Endodermal cell (in vitro differentiated cells): ENCODE measurements around the gene BLNK. TPM values are rescaled to one million over a fixed set of nuclear protein-coding genes. Genes with fewer than 3 reads are reported as not detected.

Source experiments
- DNase-seq: peaks from one replicate; pipeline ENCODE4 v3.0.0-alpha.2; 2017
- H3K27ac ChIP-seq: 2 replicates; pipeline ENCODE4 v1.5.1; 2013; ENCODE audit warnings: mild to moderate bottlenecking, low read depth, low read length, moderate library complexity
- H3K27me3 ChIP-seq: 2 replicates; pipeline ENCODE4 v1.6.1; 2013; ENCODE audit warnings: mild to moderate bottlenecking, low read length, moderate library complexity; ENCODE audit not compliant: insufficient read depth, control insufficient read depth, poor library complexity, severe bottlenecking
- H3K36me3 ChIP-seq: 2 replicates; pipeline ENCODE4 v1.7.0; 2013; ENCODE audit warnings: mild to moderate bottlenecking, low read length, moderate library complexity; ENCODE audit not compliant: control insufficient read depth, insufficient read depth
- H3K4me1 ChIP-seq: one replicate; pipeline ENCODE4 v1.7.0; 2013; ENCODE audit warnings: low read length; ENCODE audit not compliant: control insufficient read depth, insufficient read depth
- H3K4me3 ChIP-seq: 2 replicates; pipeline ENCODE4 v1.5.1; 2013; ENCODE audit warnings: mild to moderate bottlenecking, low read length, moderate library complexity
- H3K9ac ChIP-seq: 2 replicates; pipeline ENCODE4 v1.6.1; 2013; ENCODE audit warnings: mild to moderate bottlenecking, low read length, moderate library complexity; ENCODE audit not compliant: poor library complexity, severe bottlenecking; ENCODE audit errors: extremely low read depth
- H3K9me3 ChIP-seq: 2 replicates; pipeline ENCODE4 v1.6.1; 2013; ENCODE audit warnings: mild to moderate bottlenecking, low read length, moderate library complexity; ENCODE audit not compliant: control insufficient read depth
- H3K27ac Mint-ChIP-seq: 2 replicates; pipeline ENCODE4 v1.8.0; 2020; ENCODE audit warnings: mixed read lengths
- H3K27me3 Mint-ChIP-seq: 2 replicates; pipeline ENCODE4 v1.8.0; 2021; ENCODE audit warnings: mild to moderate bottlenecking, mixed read lengths; ENCODE audit not compliant: insufficient read depth
- H3K36me3 Mint-ChIP-seq: 2 replicates; pipeline ENCODE4 v1.8.0; 2020; ENCODE audit warnings: low read depth, mixed read lengths
- H3K4me1 Mint-ChIP-seq: 2 replicates; pipeline ENCODE4 v1.8.0; 2020; ENCODE audit warnings: mixed read lengths
- H3K4me3 Mint-ChIP-seq: 2 replicates; pipeline ENCODE4 v1.8.0; 2020; ENCODE audit warnings: mild to moderate bottlenecking, moderate library complexity, mixed read lengths
- H3K9me3 Mint-ChIP-seq: 2 replicates; pipeline ENCODE4 v1.8.0; 2020; ENCODE audit warnings: mild to moderate bottlenecking, mixed read lengths
- CTCF ChIP-seq: fragments of 200-600 bp; sonication (generic); conservative IDR thresholded peaks from 2 replicates; pipeline ENCODE4 v1.5.0; 2021; ENCODE audit warnings: antibody characterized with exemption, mild to moderate bottlenecking
- WGBS, 2 experiments: methylation state at CpG; one replicate each; pipeline versions ENCODE4 v1.1.5 to v1.1.7; 2013; ENCODE audit warnings: missing lambda C conversion rate in 2 of 2, mixed read lengths in 1 of 2; ENCODE audit not compliant: insufficient coverage in 1 of 2, insufficient read length in 1 of 2; 5-methylcytosine and 5-hydroxymethylcytosine counted together
- total RNA-seq, 2 donors: library from RNA; stranded (reverse); fragmentation: NEBNext Ultra II Directional in 1 of 2; extraction: Animal tissue kit (Norgen Biotek cat#: 25700) in 1 of 2; gene quantifications; 2 replicates in 1 of 2; 3 replicates in 1 of 2; pipeline ENCODE4 v1.2.1, GENCODE V29; 2021

BLNK gene
- total RNA-seq, 2 donors from 2014 or later: not detected

- H3K36me3 Mint-ChIP-seq: no peaks in the 10 kb centered on the region
- Histone ChIP-seq H3K27me3 (no peaks in the 10 kb centered on the region), H3K27ac (no peak overlapping the region), H3K9me3 (no peaks in the 10 kb centered on the region), H3K4me3 (no peak overlapping the region), H3K4me1 (no peaks in the 10 kb centered on the region), H3K9ac (no peak overlapping the region), H3K36me3 (no peaks in the 10 kb centered on the region)
- DNase-seq: no peak
- WGBS, 2 experiments: 85 to 88% methylated on average over 2 of the region's 3 CpGs
- H3K27me3 Mint-ChIP-seq: peaks cover 3% of the 10 kb centered on the region
- no peaks in the 10 kb centered on the region for H3K9me3 Mint-ChIP-seq
- no peak for TF ChIP-seq CTCF
- H3K27ac Mint-ChIP-seq: no peak overlapping the region
- H3K4me1 Mint-ChIP-seq: peaks cover 3% of the 10 kb centered on the region
- H3K4me3 Mint-ChIP-seq: no peak overlapping the region
Measured at GRCh38 chr10:96281444-96282029, 10.2 kb upstream of the BLNK start.

- WGBS, 2 experiments: 88 to 100% methylated on average over 1 to 2 of the region's 2 CpGs
Measured at GRCh38 chr10:96280859-96281258, 9.5 kb upstream of the BLNK start.

GRCh38 chr10:96279191-96279641 is 7.8 kb upstream of the BLNK start:
- DNase-seq: no peak
- H3K27me3 ChIP-seq: no peaks in the 10 kb centered on the region
- Mint-ChIP-seq H3K27me3 (peaks cover 4% of the 10 kb centered on the region), H3K4me3 (no peak overlapping the region), H3K36me3 (no peaks in the 10 kb centered on the region), H3K27ac (no peak overlapping the region), H3K4me1 (no peaks in the 10 kb centered on the region), H3K9me3 (no peaks in the 10 kb centered on the region)
- H3K27ac ChIP-seq: no peak overlapping the region
- H3K36me3 ChIP-seq: no peaks in the 10 kb centered on the region
- TF ChIP-seq CTCF: no peak
- H3K4me3 ChIP-seq: no peak overlapping the region
- H3K4me1 ChIP-seq: no peaks in the 10 kb centered on the region
- WGBS, 2 experiments: 94 to 98% methylated on average over 3 of the region's 3 CpGs
- no peaks in the 10 kb centered on the region for H3K9me3 ChIP-seq
- H3K9ac ChIP-seq: no peak overlapping the region

More at GRCh38 chr10:96280859-96281258, 9.5 kb upstream of the BLNK start:
- Histone ChIP-seq H3K27me3 (no peaks in the 10 kb centered on the region), H3K4me1 (no peaks in the 10 kb centered on the region), H3K27ac (no peak overlapping the region), H3K9me3 (no peaks in the 10 kb centered on the region), H3K36me3 (no peaks in the 10 kb centered on the region), H3K4me3 (no peak overlapping the region), H3K9ac (no peak overlapping the region)
- no peak overlapping the region for H3K4me3 Mint-ChIP-seq
- peaks cover 3% of the 10 kb centered on the region for H3K4me1 Mint-ChIP-seq
- H3K36me3 Mint-ChIP-seq: no peaks in the 10 kb centered on the region
- TF ChIP-seq CTCF: no peak
- no peak overlapping the region for H3K27ac Mint-ChIP-seq
- no peak for DNase-seq
- no peaks in the 10 kb centered on the region for H3K9me3 Mint-ChIP-seq
- H3K27me3 Mint-ChIP-seq: peaks cover 4% of the 10 kb centered on the region
